Activated T-helper 1 cell treated with anti-CD3 and anti-CD28 coated beads, Interleukin-12 subunit alpha, Interleukin-12 subunit beta, Interleukin-2, Interleukin-4 antibody, amounts not matched to agents 30 ng/mL and 10 ng/mL and 1 ng/mL, durations not matched to agents 14 hours and 24 hours and 36 hours (primary cell): ENCODE data around the gene ACVR2A. TPM values are rescaled to one million over a fixed set of nuclear protein-coding genes. Genes with fewer than 3 reads are reported as not detected.
A peak's percentile ranks its signal among the peaks of the same experiment; 100 is the strongest.

Experiments
- DNase-seq: peaks from one replicate; pipeline ENCODE4 v3.0.0; 2021; ENCODE audit warnings: low spot score
- H3K27ac Mint-ChIP-seq: one replicate; pipeline ENCODE4 v1.8.0; 2021; ENCODE audit warnings: mild to moderate bottlenecking, mixed read lengths
- H3K27me3 Mint-ChIP-seq: one replicate; pipeline ENCODE4 v1.8.0; 2022; ENCODE audit warnings: mild to moderate bottlenecking, moderate library complexity, mixed read lengths; ENCODE audit not compliant: insufficient read depth
- H3K36me3 Mint-ChIP-seq: one replicate; pipeline ENCODE4 v1.8.0; 2021; ENCODE audit warnings: low read depth, mixed read lengths
- H3K4me1 Mint-ChIP-seq: one replicate; pipeline ENCODE4 v1.8.0; 2021; ENCODE audit warnings: low read depth, mixed read lengths
- H3K4me3 Mint-ChIP-seq: one replicate; pipeline ENCODE4 v1.8.0; 2021; ENCODE audit warnings: mild to moderate bottlenecking, moderate library complexity, mixed read lengths
- H3K9me3 Mint-ChIP-seq: one replicate; pipeline ENCODE4 v1.8.0; 2021; ENCODE audit warnings: mixed read lengths
- intact Hi-C: fragments of 100-400 bp; cut with micrococcal nuclease; formaldehyde crosslinking; loops from one replicate; pipeline ENCODE4 v1.15.1; 2024
- total RNA-seq: library from RNA; stranded (reverse); gene quantifications from 2 replicates; pipeline ENCODE4 v1.2.3, GENCODE V29; 2022

The ACVR2A gene
- 1.7 and 3.6 TPM in 2 replicates for total RNA-seq

DNA sequence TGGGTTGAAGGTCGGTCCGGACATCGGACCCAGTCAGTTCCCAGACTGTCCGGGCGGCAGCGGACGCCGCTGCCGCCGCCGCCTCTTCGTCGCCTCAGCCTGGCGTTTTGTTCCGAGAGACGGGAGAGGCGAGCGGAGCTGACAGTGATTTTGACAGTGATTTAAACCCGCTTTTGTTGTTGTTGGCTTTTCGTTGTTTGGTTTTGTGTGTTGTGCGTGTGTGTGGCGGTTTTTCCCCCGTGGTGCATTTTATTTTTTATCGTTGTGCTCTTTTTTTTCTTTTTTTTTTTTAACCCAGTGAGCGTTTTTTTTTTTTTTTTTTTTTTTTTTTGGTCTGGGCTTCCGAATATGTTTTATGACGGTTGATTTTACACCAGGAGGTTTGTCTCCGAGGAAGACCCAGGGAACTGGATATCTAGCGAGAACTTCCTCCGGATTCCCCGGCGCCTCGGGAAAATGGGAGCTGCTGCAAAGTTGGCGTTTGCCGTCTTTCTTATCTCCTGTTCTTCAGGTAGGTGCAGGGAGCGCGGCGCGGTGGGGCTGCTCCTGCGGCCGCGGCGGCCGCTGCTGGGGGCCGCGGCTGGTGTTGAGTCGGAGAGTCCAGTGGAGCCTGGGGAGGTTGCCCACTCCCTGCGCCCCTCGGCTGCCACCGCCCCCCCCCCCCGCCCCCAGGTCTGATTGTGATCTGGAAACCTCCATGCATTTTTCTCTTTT is at the start of gene ACVR2A:
Gene ACVR2A, plus strand, starts transcription at position 333 of the 714 bp plus-strand sequence. Its CDS starts 124 bp downstream, at position 457.
- Mint-ChIP-seq H3K36me3 (peaks cover 4% of the 10 kb centered on the region), H3K9me3 (no peaks in the 10 kb centered on the region), H3K27me3 (peaks cover 52% of the 10 kb centered on the region), H3K4me3 (peak within 1 kb of the TSS; percentile 95), H3K27ac (peak within 1 kb of the TSS; percentile 90), H3K4me1 (peaks cover 35% of the 10 kb centered on the region)
- intact Hi-C loops = loop anchor here (1.0 to 10.0 kb wide), 13 partner anchors 22 to 1742 kb away; partner anchors contain the start of genes MMADHC and ORC4
- peak; percentile 8 for DNase-seq

- no peaks in the 10 kb centered on the region for H3K9me3 Mint-ChIP-seq
- H3K4me3 Mint-ChIP-seq = no peak overlapping the region
- intact Hi-C loops = no loop called here
- H3K36me3 Mint-ChIP-seq = no peaks in the 10 kb centered on the region
- no peak for DNase-seq
- no peaks in the 10 kb centered on the region for H3K27me3 Mint-ChIP-seq
- H3K27ac Mint-ChIP-seq = no peak overlapping the region
- H3K4me1 Mint-ChIP-seq = peaks cover 13% of the 10 kb centered on the region
Observed at GRCh38 chr2:147800316-147800715, 44.5 kb upstream of the ACVR2A start.

DNA sequence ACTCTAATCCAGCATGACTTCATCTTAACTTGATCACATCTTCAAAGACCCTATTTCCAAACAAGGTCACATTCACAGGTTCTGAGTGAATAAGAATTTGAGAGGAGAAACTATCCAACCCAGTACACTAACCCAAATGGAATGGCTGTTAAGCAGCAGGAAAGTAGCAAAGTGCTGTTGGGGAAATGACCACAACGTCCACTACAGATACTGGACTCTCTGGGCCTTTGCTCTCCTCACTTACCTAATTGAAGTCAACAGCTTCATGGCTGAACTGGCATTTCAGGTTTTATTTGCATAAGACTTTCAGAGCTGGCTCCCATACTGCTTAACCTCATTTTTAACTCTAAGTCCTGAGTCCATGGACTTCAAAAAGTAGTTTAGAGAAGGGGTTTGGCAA is 38.0 kb upstream of the ACVR2A start:
- no peak for DNase-seq

GRCh38 chr2:147808520-147808919 is 36.3 kb upstream of the ACVR2A start:
- no peaks in the 10 kb centered on the region for H3K36me3 Mint-ChIP-seq
- intact Hi-C loops = no loop called here
- H3K4me1 Mint-ChIP-seq = no peaks in the 10 kb centered on the region
- peaks cover 6% of the 10 kb centered on the region for H3K27me3 Mint-ChIP-seq
- no peak for DNase-seq
- H3K9me3 Mint-ChIP-seq = no peaks in the 10 kb centered on the region
- H3K4me3 Mint-ChIP-seq = no peak overlapping the region
- H3K27ac Mint-ChIP-seq = no peak overlapping the region

More for the DNA sequence above, 38.0 kb upstream of the ACVR2A start:
- Mint-ChIP-seq H3K36me3 (no peaks in the 10 kb centered on the region), H3K27me3 (peaks cover 6% of the 10 kb centered on the region), H3K4me3 (no peak overlapping the region), H3K27ac (no peak overlapping the region), H3K9me3 (no peaks in the 10 kb centered on the region), H3K4me1 (no peaks in the 10 kb centered on the region)
- intact Hi-C loops = no loop called here

GRCh38 chr2:147810883-147811765 is 33.7 kb upstream of the ACVR2A start:
- H3K27ac Mint-ChIP-seq = no peak overlapping the region
- no peak for DNase-seq
- no peaks in the 10 kb centered on the region for H3K36me3 Mint-ChIP-seq
- intact Hi-C loops = no loop called here
- H3K4me3 Mint-ChIP-seq = no peak overlapping the region
- H3K27me3 Mint-ChIP-seq = peaks cover 11% of the 10 kb centered on the region
- no peaks in the 10 kb centered on the region for H3K9me3 Mint-ChIP-seq
- H3K4me1 Mint-ChIP-seq = no peaks in the 10 kb centered on the region

- Mint-ChIP-seq H3K4me3 (no peak overlapping the region), H3K27ac (no peak overlapping the region), H3K36me3 (no peaks in the 10 kb centered on the region), H3K9me3 (no peaks in the 10 kb centered on the region), H3K4me1 (no peaks in the 10 kb centered on the region), H3K27me3 (peaks cover 15% of the 10 kb centered on the region)
- intact Hi-C loops = no loop called here
- DNase-seq = no peak
Observed at GRCh38 chr2:147818741-147819140, 26.1 kb upstream of the ACVR2A start.

DNA sequence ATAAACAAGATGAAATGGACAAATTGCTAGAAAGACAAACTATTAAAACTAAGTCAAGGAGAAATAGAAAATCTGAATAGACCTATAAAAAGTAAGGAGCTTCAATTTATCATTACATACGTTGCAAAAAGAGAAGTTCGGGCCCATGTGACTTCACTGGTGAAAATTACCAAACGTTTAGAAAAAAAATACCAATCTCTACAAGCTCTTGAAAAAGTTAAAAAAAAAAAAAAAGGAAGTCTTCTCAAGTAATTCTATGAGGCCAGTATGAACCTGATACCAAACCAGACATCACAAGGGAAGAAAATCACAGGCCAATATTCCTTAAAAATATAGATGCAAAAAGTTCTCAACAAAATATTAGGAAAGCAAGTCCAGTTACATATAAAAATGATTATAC is 20.2 kb upstream of the ACVR2A start:
- Mint-ChIP-seq H3K4me1 (no peaks in the 10 kb centered on the region), H3K4me3 (no peak overlapping the region), H3K36me3 (no peaks in the 10 kb centered on the region), H3K27ac (no peak overlapping the region), H3K9me3 (no peaks in the 10 kb centered on the region), H3K27me3 (peaks cover 13% of the 10 kb centered on the region)
- DNase-seq = no peak
- intact Hi-C loops = no loop called here

DNA sequence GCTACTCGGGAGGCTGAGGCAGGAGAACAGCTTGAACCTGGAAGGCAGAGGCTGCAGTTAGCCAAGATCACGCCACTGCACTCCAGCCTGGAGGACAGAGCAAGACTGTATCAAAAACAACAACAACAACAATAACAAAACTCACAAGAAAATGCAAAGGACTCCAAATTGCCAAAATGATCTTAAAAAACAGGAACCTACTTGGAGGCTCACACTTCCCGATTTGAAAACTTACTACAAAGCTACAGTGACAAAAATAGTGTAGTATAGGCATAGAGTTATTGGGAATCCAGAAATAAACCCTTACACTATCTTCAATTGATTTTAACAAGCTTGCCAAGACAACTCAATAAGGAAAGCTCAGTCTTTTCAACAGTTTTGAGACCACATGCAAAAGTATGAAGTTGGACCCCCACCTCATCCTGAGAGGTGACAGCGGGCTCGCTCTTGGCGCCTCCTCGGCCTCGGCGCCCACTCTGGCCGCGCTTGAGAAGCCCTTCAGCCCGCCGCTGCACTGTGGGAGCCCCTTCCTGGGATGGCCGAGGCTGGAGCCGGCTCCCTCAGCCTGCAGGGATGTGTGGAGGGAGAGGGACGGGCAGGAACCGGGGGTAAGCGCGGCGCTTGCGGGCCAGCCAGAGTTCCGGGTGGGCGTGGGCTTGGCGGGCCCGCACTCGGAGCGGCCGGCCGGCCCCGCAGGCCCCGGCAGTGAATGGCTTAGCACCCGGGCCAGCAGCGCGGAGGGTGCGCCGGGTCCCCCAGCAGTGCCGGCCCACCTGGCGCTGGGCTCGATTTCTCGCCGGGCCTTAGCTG is 18.3 kb upstream of the ACVR2A start:
- Mint-ChIP-seq H3K36me3 (no peaks in the 10 kb centered on the region), H3K27me3 (peaks cover 13% of the 10 kb centered on the region), H3K27ac (no peak overlapping the region)

DNA sequence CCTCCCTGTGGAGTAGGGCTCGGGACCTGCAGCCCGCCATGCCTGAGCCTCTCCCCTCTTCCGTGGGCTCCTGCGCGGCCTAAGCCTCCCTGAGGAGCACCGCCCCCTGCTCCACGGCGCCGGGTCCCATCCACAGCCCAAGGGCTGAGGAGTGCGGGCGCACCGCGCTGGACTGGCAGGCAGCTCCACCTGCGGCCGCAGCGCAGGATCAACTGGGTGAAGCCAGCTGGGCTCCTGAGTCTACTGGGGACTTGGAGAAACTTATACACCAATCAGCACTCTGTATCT is 17.8 kb upstream of the ACVR2A start:
- Mint-ChIP-seq H3K36me3 (no peaks in the 10 kb centered on the region), H3K4me3 (no peak overlapping the region), H3K4me1 (no peaks in the 10 kb centered on the region), H3K27ac (no peak overlapping the region), H3K27me3 (peaks cover 13% of the 10 kb centered on the region), H3K9me3 (no peaks in the 10 kb centered on the region)
- no peak for DNase-seq
- intact Hi-C loops = no loop called here

More for the DNA sequence above, 18.3 kb upstream of the ACVR2A start:
- H3K4me3 Mint-ChIP-seq = no peak overlapping the region
- no peaks in the 10 kb centered on the region for H3K4me1 Mint-ChIP-seq
- intact Hi-C loops = no loop called here
- no peak for DNase-seq
- H3K9me3 Mint-ChIP-seq = no peaks in the 10 kb centered on the region

DNA sequence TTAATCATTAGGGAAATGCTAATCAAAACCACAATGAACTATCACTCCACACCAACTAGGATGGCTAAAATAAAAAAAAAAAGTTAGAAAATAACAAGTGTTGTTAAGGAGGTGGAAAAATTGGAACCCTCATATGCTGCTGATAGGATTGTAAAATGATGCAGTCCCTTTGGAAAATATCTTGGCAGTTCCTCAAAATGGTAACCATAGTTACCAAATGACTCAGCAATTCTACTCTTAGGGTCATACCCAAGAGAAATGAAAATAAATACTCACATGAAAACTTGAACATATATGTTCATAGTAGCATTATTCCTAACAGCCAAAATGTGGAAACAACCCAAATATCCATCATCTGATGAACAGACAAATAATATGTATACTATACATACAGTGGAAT is 15.7 kb upstream of the ACVR2A start:
- Mint-ChIP-seq H3K27me3 (peaks cover 13% of the 10 kb centered on the region), H3K4me1 (no peaks in the 10 kb centered on the region), H3K9me3 (no peaks in the 10 kb centered on the region), H3K27ac (no peak overlapping the region), H3K4me3 (no peak overlapping the region), H3K36me3 (no peaks in the 10 kb centered on the region)
- intact Hi-C loops = no loop called here
- no peak for DNase-seq

- Mint-ChIP-seq H3K27ac (no peak overlapping the region), H3K9me3 (no peaks in the 10 kb centered on the region), H3K27me3 (peaks cover 26% of the 10 kb centered on the region), H3K4me1 (no peaks in the 10 kb centered on the region), H3K4me3 (no peak overlapping the region), H3K36me3 (no peaks in the 10 kb centered on the region)
- DNase-seq = no peak
- intact Hi-C loops = no loop called here
Observed at GRCh38 chr2:147836099-147836498, 8.7 kb upstream of the ACVR2A start.

DNA sequence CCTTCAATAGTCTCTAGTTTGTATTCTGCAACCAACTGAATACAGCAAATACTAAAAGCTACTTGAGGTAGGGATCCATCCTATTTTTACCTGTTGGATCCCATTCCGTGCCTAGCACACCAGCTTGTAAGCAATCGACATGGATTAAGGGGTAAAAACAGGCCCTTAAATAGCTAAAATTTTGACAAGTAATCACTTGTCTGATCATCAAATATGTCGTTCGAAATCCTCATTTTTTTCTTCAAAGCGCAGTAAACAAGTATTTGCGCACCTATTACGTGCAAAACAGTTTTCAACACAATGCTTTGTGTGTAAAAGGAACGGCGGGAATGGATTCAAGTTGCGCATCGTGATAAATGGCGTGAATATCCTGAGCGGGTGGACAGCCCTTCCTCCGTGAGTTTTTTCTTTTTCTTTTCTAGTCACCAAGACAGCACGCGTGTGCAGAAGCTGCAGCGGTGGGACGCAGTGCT is 1.4 kb upstream of the ACVR2A start:
- H3K9me3 Mint-ChIP-seq = no peaks in the 10 kb centered on the region

More for the DNA sequence above, 1.4 kb upstream of the ACVR2A start:
- H3K4me1 Mint-ChIP-seq = peaks cover 33% of the 10 kb centered on the region
- DNase-seq = no peak
- H3K27me3 Mint-ChIP-seq = peaks cover 52% of the 10 kb centered on the region
- peak overlapping the region; percentile 81 for H3K4me3 Mint-ChIP-seq
- peaks cover 4% of the 10 kb centered on the region for H3K36me3 Mint-ChIP-seq
- intact Hi-C loops = loop anchor here (5.0 to 10.0 kb wide), 4 partner anchors 661 to 1744 kb away; partner anchors contain the start of gene MMADHC
- peak overlapping the region; percentile 54 for H3K27ac Mint-ChIP-seq
